Ishikawa (cell line): ENCODE results near the gene NLRP5.

Source experiments
- CEBPB ChIP-seq: IDR thresholded peaks from 2 replicates; pipeline ENCODE4 v1.6.1; 2012
- CREB1 ChIP-seq: IDR thresholded peaks from 2 replicates; pipeline ENCODE4 v1.6.1; 2012; ENCODE audit warnings: low read depth
- EGR1 ChIP-seq: IDR thresholded peaks from 2 replicates; pipeline ENCODE4 v1.6.1; 2012
- EP300 ChIP-seq: IDR thresholded peaks from 2 replicates; pipeline ENCODE4 v1.6.1; 2012; ENCODE audit warnings: borderline replicate concordance
- FOXM1 ChIP-seq: IDR thresholded peaks from 2 replicates; pipeline ENCODE4 v1.6.1; 2012; ENCODE audit warnings: low read depth, borderline replicate concordance
- NFIC ChIP-seq: IDR thresholded peaks from 2 replicates; pipeline ENCODE4 v1.6.1; 2012
- RAD21 ChIP-seq: IDR thresholded peaks from 2 replicates; pipeline ENCODE4 v1.6.1; 2012; ENCODE audit warnings: low read depth
- TAF1 ChIP-seq: IDR thresholded peaks from 2 replicates; pipeline ENCODE4 v1.6.1; 2012; ENCODE audit warnings: low read depth, mild to moderate bottlenecking
- TCF12 ChIP-seq: IDR thresholded peaks from 2 replicates; pipeline ENCODE4 v1.6.1; 2012; ENCODE audit warnings: low read depth
- TEAD4 ChIP-seq: IDR thresholded peaks from 2 replicates; pipeline ENCODE4 v1.6.1; 2012
- YY1 ChIP-seq: IDR thresholded peaks from 2 replicates; pipeline ENCODE4 v1.6.1; 2012; ENCODE audit warnings: low read depth
- ZBTB7A ChIP-seq: IDR thresholded peaks from 2 replicates; pipeline ENCODE4 v1.6.1; 2012; ENCODE audit warnings: low read depth
- TF ChIP-seq, protein P1 (sequence below): IDR thresholded peaks from 2 replicates; pipeline ENCODE4 v1.6.1; 2012; ENCODE audit warnings: low read depth, mild to moderate bottlenecking
- TF ChIP-seq, protein P2 (sequence below): IDR thresholded peaks from 2 replicates; pipeline ENCODE4 v1.6.1; 2012
- TF ChIP-seq, protein P3 (sequence below): IDR thresholded peaks from 2 replicates; pipeline ENCODE4 v1.6.1; 2012

Gene NLRP5

DNA sequence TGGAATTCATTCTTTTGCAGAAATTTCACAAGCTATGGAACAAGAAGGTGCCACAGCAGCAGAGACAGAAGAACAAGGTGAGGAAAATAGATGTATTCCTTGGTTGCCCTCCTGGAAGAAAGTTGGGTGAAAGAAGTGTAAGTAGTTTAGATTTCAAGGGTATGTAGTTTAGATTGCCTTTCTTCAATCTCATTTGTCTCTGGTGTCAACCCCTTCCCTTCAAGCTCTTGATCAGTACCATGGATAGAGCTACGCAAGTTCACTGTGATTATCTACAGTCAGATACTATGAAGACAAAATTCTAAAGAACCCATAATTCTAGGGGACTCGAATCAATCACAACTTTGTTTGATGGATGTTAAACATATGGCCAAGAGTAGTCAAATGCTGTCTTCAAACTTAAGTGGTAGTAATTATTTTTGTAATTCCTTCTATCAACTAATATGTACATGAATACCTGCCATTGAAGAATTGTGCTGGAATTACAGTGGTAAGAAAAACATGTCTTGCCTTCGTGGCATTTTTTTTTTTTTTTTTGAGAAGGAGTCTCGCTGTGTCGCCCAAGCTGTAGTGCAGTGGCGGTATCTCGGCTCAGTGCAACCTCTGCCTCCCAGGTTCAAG is 33.9 kb downstream of the NLRP5 start:
- TF ChIP-seq, protein P1, sequence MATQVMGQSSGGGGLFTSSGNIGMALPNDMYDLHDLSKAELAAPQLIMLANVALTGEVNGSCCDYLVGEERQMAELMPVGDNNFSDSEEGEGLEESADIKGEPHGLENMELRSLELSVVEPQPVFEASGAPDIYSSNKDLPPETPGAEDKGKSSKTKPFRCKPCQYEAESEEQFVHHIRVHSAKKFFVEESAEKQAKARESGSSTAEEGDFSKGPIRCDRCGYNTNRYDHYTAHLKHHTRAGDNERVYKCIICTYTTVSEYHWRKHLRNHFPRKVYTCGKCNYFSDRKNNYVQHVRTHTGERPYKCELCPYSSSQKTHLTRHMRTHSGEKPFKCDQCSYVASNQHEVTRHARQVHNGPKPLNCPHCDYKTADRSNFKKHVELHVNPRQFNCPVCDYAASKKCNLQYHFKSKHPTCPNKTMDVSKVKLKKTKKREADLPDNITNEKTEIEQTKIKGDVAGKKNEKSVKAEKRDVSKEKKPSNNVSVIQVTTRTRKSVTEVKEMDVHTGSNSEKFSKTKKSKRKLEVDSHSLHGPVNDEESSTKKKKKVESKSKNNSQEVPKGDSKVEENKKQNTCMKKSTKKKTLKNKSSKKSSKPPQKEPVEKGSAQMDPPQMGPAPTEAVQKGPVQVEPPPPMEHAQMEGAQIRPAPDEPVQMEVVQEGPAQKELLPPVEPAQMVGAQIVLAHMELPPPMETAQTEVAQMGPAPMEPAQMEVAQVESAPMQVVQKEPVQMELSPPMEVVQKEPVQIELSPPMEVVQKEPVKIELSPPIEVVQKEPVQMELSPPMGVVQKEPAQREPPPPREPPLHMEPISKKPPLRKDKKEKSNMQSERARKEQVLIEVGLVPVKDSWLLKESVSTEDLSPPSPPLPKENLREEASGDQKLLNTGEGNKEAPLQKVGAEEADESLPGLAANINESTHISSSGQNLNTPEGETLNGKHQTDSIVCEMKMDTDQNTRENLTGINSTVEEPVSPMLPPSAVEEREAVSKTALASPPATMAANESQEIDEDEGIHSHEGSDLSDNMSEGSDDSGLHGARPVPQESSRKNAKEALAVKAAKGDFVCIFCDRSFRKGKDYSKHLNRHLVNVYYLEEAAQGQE = peak; percentile 63

DNA sequence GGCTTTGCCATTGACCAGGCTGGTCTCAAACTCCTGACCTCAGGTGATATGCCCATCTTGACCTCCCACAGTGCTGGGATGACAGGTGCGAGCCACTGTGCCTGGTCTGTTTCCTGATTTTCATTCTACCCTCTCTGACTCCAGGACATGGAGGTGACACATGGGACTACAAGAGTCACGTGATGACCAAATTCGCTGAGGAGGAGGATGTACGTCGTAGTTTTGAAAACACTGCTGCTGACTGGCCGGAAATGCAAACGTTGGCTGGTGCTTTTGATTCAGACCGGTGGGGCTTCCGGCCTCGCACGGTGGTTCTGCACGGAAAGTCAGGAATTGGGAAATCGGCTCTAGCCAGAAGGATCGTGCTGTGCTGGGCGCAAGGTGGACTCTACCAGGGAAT is 40.2 kb downstream of the NLRP5 start:
- TF ChIP-seq RAD21 = no peak
- TF ChIP-seq TAF1 = no peak
- no peak for TF ChIP-seq ZBTB7A
- no peak for TF ChIP-seq NFIC
- TF ChIP-seq FOXM1 = no peak
- TF ChIP-seq, protein P1 = no peak
- TF ChIP-seq, protein P2, sequence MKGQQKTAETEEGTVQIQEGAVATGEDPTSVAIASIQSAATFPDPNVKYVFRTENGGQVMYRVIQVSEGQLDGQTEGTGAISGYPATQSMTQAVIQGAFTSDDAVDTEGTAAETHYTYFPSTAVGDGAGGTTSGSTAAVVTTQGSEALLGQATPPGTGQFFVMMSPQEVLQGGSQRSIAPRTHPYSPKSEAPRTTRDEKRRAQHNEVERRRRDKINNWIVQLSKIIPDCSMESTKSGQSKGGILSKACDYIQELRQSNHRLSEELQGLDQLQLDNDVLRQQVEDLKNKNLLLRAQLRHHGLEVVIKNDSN = no peak
- no peak for TF ChIP-seq TEAD4
- no peak for TF ChIP-seq YY1
- no peak for TF ChIP-seq EP300
- TF ChIP-seq TCF12 = no peak
- no peak for TF ChIP-seq CEBPB

DNA sequence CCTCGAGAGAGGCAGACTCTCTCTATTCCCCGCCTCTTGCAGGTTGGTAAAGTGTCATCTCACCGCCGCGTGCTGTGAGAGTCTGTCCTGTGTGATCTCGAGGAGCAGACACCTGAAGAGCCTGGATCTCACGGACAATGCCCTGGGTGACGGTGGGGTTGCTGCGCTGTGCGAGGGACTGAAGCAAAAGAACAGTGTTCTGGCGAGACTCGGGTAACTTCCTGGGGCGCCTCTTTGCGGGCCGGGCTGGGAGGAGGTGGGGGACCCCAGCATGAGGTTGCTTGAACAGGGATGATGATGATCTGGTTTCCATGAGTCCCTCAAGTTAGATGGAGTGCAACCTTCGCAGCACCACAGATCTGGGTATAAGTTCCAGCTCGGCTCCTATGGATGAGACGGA is 67.0 kb downstream of the NLRP5 start:
- TF ChIP-seq EGR1 (no peak), NFIC (no peak), YY1 (no peak), EP300 (no peak), TAF1 (no peak), CREB1 (no peak), FOXM1 (no peak), CEBPB (no peak), TEAD4 (no peak), ZBTB7A (no peak), TCF12 (no peak), RAD21 (no peak)
- TF ChIP-seq, protein P1 = no peak
- TF ChIP-seq, protein P3, sequence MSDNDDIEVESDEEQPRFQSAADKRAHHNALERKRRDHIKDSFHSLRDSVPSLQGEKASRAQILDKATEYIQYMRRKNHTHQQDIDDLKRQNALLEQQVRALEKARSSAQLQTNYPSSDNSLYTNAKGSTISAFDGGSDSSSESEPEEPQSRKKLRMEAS = no peak
- TF ChIP-seq, protein P2 = no peak

DNA sequence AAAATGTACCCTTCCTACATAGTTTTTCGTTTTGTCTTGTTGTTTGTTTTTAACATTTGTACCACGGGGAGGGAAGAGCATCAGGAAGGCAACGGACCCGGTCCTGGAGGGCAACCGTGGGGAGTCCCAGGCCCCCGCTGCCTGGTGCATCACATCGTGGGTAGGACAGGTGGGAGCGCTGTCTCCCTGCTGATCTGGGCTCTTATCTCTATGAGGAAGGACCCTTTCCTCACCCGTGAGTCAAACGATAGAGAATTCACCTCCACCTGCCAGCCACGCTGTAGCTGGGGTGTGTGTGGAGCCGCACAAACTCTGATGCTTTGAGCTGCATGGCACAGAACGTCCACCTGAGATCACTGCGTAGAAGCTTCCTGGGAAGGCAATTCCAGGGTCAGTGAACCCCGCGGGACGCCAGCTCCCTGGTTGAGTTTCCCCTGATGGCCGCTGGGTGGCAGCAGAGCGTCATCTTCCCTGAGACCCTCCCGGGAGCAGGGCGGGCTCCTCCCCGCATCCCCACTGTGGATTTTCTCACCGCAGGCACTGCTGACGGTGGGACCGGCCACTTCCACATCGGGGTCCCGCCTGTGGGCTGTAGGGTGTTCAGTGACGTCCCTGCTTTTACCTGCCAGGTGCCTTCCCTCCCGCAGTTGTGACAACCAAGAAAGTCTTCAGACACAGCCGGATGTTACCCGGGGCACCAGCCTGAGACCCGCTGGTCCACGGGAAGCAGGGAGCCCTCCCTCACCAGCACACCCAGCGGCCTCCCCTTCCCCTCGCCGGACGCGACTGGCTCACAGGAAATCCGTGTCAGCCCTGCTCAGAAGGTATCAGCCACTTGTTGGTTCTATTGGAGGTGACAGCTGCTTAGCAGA is 79.8 kb downstream of the NLRP5 start:
- TF ChIP-seq, protein P2 = no peak
- TF ChIP-seq EGR1 (no peak), EP300 (no peak), FOXM1 (no peak), CREB1 (no peak), ZBTB7A (peak; percentile 54; the same call in 1 of the 2 replicates), TEAD4 (no peak), CEBPB (no peak), RAD21 (peak; percentile 79), TAF1 (no peak), YY1 (no peak)
- TF ChIP-seq, protein P3 = no peak
- TF ChIP-seq, protein P1 = no peak
